HG03571 (cell line): ENCODE measurements around the gene TGFB1.
A peak's percentile ranks its signal among the peaks of the same experiment; 100 is the strongest.
"Not testable (repeated sequence)": the region's sequence is repeated elsewhere in the genome, so short reads cannot be mapped to it uniquely, and the experiment has no call there.

Source experiments
- ATAC-seq: cut with Tn5 transposase; IDR thresholded peaks from one replicate; pipeline ENCODE4 v1.9.1; 2021; ENCODE audit not compliant: unreplicated experiment

TGFB1 gene

GRCh38 chr19:41346916-41347315, 6.8 kb downstream of the TGFB1 start:
- not testable (repeated sequence) for ATAC-seq

GRCh38 chr19:41344162-41344561, 9.6 kb downstream of the TGFB1 start:
- ATAC-seq = no peak

DNA sequence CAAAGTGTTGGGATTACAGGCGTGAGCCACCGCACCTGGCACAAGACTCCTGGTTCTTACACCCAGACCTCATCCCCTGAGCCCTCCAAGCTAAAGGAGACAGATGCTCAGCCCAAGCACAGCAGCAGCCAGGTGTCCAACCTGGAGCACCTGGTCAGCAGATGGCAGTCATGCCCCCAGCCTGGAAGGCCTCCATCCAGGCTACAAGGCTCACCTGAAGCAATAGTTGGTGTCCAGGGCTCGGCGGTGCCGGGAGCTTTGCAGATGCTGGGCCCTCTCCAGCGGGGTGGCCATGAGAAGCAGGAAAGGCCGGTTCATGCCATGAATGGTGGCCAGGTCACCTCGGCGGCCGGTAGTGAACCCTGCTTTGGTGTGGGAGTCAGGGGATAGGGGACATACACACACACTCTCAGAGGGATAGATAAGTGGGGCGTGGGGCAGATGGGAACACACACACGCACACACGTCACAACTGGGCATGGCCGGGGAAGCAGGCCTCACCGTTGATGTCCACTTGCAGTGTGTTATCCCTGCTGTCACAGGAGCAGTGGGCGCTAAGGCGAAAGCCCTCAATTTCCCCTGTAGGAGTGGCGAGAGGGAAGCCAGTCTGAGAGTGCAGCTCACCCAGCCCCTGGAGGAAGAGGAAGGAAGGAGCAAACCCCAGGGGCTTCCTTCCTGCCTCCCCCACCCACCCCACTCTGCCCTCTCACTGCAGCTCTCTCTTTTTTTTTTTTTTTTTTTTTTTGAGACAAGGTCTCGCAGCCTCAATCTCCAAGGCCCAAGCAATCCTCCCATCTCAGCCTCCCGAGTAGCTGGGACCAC, 11.8 kb downstream of the TGFB1 start:
- ATAC-seq = no peak

- ATAC-seq = no peak
These were observed 13.8 kb downstream of the TGFB1 start for GRCh38 chr19:41339936-41340335.

- ATAC-seq = no peak
These were observed 18.3 kb downstream of the TGFB1 start for GRCh38 chr19:41335467-41335866.

- no peak for ATAC-seq
These were observed 18.9 kb downstream of the TGFB1 start for GRCh38 chr19:41334793-41335192.

- no peak for ATAC-seq
These were observed 21.3 kb downstream of the TGFB1 start for GRCh38 chr19:41332468-41332867.

- no peak for ATAC-seq
These were observed 21.7 kb downstream of the TGFB1 start for GRCh38 chr19:41332000-41332399.

DNA sequence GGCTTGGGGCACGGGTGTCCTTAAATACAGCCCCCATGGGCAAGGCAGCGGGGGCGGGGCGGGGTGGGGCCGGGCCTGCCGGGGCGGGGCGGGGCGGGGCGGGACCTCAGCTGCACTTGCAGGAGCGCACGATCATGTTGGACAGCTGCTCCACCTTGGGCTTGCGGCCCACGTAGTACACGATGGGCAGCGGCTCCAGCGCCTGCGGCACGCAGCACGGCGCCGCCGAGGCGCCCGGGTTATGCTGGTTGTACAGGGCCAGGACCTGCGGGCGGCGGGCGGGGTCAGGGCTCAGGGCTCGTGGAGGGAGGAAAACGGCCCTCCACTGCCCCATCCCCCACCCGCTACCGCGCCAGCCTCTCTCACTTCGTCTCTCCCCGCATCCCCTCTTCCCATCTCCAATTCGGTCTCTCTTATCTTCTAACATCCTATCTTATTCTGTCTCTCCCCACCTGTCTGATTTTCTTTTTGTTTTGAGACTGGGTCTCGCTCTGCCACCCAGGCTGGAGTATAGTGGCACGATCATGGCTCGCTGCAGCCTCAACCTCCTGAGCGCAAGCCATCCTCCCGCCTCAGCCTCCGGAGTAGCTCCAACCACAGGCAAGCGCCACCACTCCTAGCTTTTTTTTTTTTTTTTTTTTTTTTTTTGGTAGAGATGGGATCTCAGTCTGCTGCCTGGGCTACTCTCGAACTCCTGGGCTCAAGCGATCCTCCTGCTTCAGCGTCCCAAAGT, 22.6 kb downstream of the TGFB1 start:
- ATAC-seq = no peak

- no peak for ATAC-seq
These were observed 23.2 kb downstream of the TGFB1 start for GRCh38 chr19:41330481-41330880.

GRCh38 chr19:41328842-41329225, 24.9 kb downstream of the TGFB1 start:
- no peak for ATAC-seq

- no peak for ATAC-seq
These were observed 25.4 kb downstream of the TGFB1 start for GRCh38 chr19:41328157-41328841.

GRCh38 chr19:41327576-41328156, 26.1 kb downstream of the TGFB1 start:
- ATAC-seq = peak; percentile 52

DNA sequence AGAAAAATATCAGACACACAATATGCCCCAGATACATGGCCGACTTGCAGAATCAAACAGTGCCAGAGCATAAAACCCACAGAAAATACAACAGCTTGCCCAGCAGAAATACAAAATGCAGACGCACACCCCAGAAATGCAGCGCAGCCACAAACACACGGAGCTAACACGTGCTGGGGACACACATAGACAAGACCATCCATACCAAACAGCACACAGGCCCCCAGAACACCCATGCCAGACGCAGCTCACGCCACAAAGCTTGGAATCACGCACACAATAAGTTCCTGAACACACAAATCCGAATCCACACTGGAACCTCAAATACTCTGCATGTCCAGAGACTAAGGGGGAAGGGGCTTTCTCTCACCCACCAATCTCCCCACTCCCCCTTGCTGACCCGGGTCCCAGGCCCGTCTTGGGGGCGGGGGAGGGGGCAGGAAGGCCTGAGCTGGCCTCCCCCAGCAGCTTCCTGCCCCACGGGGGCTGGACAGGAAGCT, 26.6 kb downstream of the TGFB1 start:
- ATAC-seq = no peak

DNA sequence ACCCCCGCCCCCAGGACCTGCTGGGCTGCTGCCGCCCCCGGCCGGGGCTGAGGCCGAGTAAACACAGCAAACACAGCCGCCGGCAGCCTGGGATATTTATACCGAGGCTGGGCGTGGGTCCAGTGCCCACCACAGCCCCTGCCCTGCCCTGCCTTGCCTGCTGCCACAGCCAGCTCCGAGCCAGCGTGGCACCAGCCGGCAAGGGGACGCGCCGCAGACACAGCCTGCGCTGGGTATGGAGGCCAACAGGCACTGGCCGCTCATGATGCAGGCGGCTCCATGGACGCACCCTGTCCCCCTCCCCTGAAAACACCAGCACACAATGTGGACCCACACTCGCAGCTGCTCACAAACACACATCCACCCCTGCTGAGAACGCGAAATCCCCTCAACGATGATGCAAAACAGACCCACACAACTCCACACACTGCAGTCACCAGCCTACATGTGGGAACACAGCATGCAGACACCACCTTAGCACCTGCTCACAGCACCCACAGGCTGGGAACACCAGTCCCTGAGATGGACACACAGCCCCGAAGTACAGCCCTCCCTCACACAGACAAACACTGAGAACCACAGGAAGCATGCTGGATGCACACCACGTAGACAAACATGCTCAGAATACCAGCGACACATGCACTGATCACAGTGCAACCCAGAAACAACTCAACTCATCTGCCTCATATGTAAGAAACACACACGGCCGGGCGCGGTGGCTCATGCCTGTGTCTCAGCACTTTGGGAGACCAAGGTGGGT, 27.6 kb downstream of the TGFB1 start:
- ATAC-seq = no peak

GRCh38 chr19:41325640-41325946, 28.1 kb downstream of the TGFB1 start:
- no peak for ATAC-seq

GRCh38 chr19:41324921-41325639, 28.6 kb downstream of the TGFB1 start:
- ATAC-seq = no peak

DNA sequence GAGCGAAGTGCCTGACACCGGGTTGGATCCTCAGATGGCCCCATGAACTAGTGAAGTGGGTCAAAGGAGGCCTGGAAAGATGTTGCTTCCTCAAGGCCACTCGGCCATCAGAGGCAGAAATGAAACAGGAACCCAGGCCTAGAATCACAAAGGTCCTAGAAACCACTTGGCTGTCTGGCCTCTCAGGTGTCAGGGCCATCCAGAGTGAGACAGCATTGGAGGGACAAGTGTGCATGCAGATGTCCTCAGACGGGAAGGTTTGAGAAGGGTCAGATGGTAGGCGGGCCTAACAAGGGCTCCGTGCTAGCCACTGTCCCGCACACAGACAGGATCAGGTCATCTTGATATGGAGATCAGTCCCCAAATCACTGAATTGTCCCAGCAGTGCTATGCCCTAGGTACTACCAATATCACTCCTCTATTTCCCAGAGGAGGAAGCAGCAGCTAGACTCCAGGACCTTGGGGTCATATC, 29.5 kb downstream of the TGFB1 start:
- ATAC-seq = no peak

- ATAC-seq = no peak
These were observed 30.1 kb downstream of the TGFB1 start for GRCh38 chr19:41323430-41324125.
